Measurements from ENCODE around the gene CEBPA.

CEBPA gene

GRCh38 chr19:33279430-33280350 lies 22.6 kb downstream of the CEBPA start:
- peak overlapping the region; percentile 83 for H3K27ac Mint-ChIP-seq
- peaks cover 15% of the 10 kb centered on the region for H3K4me1 Mint-ChIP-seq (ENCODE audit: low read depth)
- H3K36me3 Mint-ChIP-seq (ENCODE audit: low read depth) = no peaks in the 10 kb centered on the region
- peaks cover 8% of the 10 kb centered on the region for H3K27me3 Mint-ChIP-seq
- no peak for DNase-seq
- H3K4me3 Mint-ChIP-seq = no peak overlapping the region
- H3K9me3 Mint-ChIP-seq = no peaks in the 10 kb centered on the region

GRCh38 chr19:33278403-33279269 lies 23.7 kb downstream of the CEBPA start:
- Mint-ChIP-seq H3K27me3 (peaks cover 2% of the 10 kb centered on the region), H3K27ac (no peak overlapping the region), H3K4me3 (no peak overlapping the region), H3K36me3 (ENCODE audit: low read depth) (no peaks in the 10 kb centered on the region), H3K4me1 (ENCODE audit: low read depth) (peaks cover 22% of the 10 kb centered on the region), H3K9me3 (no peaks in the 10 kb centered on the region)
- DNase-seq = no peak

- Mint-ChIP-seq H3K9me3 (no peaks in the 10 kb centered on the region), H3K27me3 (peaks cover 2% of the 10 kb centered on the region), H3K27ac (no peak overlapping the region), H3K4me1 (ENCODE audit: low read depth) (peaks cover 22% of the 10 kb centered on the region), H3K36me3 (ENCODE audit: low read depth) (no peaks in the 10 kb centered on the region), H3K4me3 (no peak overlapping the region)
- DNase-seq = no peak
Observed at GRCh38 chr19:33278023-33278402, 24.3 kb downstream of the CEBPA start.

- H3K9me3 Mint-ChIP-seq = no peaks in the 10 kb centered on the region
- peaks cover 22% of the 10 kb centered on the region for H3K4me1 Mint-ChIP-seq (ENCODE audit: low read depth)
- no peaks in the 10 kb centered on the region for H3K36me3 Mint-ChIP-seq (ENCODE audit: low read depth)
- no peak for DNase-seq
- peaks cover 2% of the 10 kb centered on the region for H3K27me3 Mint-ChIP-seq
- no peak overlapping the region for H3K4me3 Mint-ChIP-seq
- H3K27ac Mint-ChIP-seq = no peak overlapping the region
Observed at GRCh38 chr19:33277434-33277833, 24.9 kb downstream of the CEBPA start.

GRCh38 chr19:33275933-33276619 lies 26.3 kb downstream of the CEBPA start:
- DNase-seq = no peak
- H3K27me3 Mint-ChIP-seq = peaks cover 2% of the 10 kb centered on the region
- H3K4me3 Mint-ChIP-seq = no peak overlapping the region
- peaks cover 21% of the 10 kb centered on the region for H3K4me1 Mint-ChIP-seq (ENCODE audit: low read depth)
- no peak overlapping the region for H3K27ac Mint-ChIP-seq
- H3K36me3 Mint-ChIP-seq (ENCODE audit: low read depth) = no peaks in the 10 kb centered on the region
- H3K9me3 Mint-ChIP-seq = no peaks in the 10 kb centered on the region

- Mint-ChIP-seq H3K36me3 (ENCODE audit: low read depth) (no peaks in the 10 kb centered on the region), H3K27ac (no peak overlapping the region), H3K4me3 (no peak overlapping the region), H3K27me3 (peaks cover 2% of the 10 kb centered on the region), H3K4me1 (ENCODE audit: low read depth) (peaks cover 16% of the 10 kb centered on the region), H3K9me3 (no peaks in the 10 kb centered on the region)
- DNase-seq = no peak
Observed at GRCh38 chr19:33275559-33275932, 26.8 kb downstream of the CEBPA start.

- Mint-ChIP-seq H3K4me1 (ENCODE audit: low read depth) (peaks cover 10% of the 10 kb centered on the region), H3K27ac (no peak overlapping the region), H3K9me3 (no peaks in the 10 kb centered on the region), H3K27me3 (peaks cover 2% of the 10 kb centered on the region), H3K36me3 (ENCODE audit: low read depth) (no peaks in the 10 kb centered on the region), H3K4me3 (no peak overlapping the region)
- DNase-seq = no peak
Observed at GRCh38 chr19:33274663-33275558, 27.4 kb downstream of the CEBPA start.

GRCh38 chr19:33273881-33274662 lies 28.3 kb downstream of the CEBPA start:
- H3K9me3 Mint-ChIP-seq = no peaks in the 10 kb centered on the region
- peak; percentile 60 for DNase-seq
- H3K27ac Mint-ChIP-seq = peak overlapping the region; percentile 27
- no peak overlapping the region for H3K4me3 Mint-ChIP-seq
- H3K27me3 Mint-ChIP-seq = peaks cover 2% of the 10 kb centered on the region
- no peaks in the 10 kb centered on the region for H3K36me3 Mint-ChIP-seq (ENCODE audit: low read depth)
- H3K4me1 Mint-ChIP-seq (ENCODE audit: low read depth) = peaks cover 8% of the 10 kb centered on the region

DNA sequence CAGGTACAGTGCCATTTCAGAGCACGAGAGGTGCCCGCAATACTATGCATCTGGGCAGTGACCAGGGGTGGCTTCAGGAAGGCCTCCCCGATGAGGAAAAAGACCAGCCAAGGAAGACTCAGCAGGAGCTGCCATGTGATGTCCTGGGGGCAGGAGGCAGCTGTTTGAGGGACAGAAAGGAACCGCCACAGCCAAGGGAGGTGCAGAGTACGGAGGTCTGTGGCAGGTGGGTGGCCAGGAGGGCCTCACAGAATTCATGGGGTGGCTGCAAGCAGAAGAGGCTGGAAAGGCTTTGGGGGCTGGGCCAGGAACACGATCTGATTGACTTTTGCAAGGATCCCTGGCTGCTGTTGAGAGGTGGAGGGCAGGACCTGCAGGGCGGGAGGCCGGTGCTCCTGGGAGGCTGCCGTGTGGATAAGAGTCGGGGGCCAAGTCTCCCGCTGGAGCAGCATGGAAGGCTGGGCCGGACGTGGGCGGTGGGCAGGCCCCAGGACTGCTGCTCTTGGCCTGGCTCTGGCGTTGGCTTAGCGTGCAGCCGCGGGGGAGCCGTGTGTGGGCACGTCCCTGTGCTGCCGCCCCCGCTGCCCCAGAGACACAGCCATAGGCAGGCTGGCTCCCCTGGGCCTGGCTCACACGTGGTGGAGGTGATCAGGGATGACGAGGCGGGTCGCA lies 29.1 kb downstream of the CEBPA start:
- peaks cover 8% of the 10 kb centered on the region for H3K4me1 Mint-ChIP-seq (ENCODE audit: low read depth)

GRCh38 chr19:33271246-33272021 lies 30.9 kb downstream of the CEBPA start:
- Mint-ChIP-seq H3K4me3 (no peak overlapping the region), H3K36me3 (ENCODE audit: low read depth) (no peaks in the 10 kb centered on the region), H3K27me3 (no peaks in the 10 kb centered on the region), H3K4me1 (ENCODE audit: low read depth) (peaks cover 8% of the 10 kb centered on the region), H3K9me3 (no peaks in the 10 kb centered on the region), H3K27ac (no peak overlapping the region)
- DNase-seq = no peak

More for the DNA sequence above, 29.1 kb downstream of the CEBPA start:
- Mint-ChIP-seq H3K27ac (no peak overlapping the region), H3K9me3 (no peaks in the 10 kb centered on the region), H3K4me3 (no peak overlapping the region), H3K36me3 (ENCODE audit: low read depth) (no peaks in the 10 kb centered on the region), H3K27me3 (peaks cover 2% of the 10 kb centered on the region)
- DNase-seq = no peak

GRCh38 chr19:33270769-33271168 lies 31.6 kb downstream of the CEBPA start:
- Mint-ChIP-seq H3K4me1 (ENCODE audit: low read depth) (peaks cover 8% of the 10 kb centered on the region), H3K36me3 (ENCODE audit: low read depth) (no peaks in the 10 kb centered on the region), H3K27me3 (no peaks in the 10 kb centered on the region)

GRCh38 chr19:33269016-33269415 lies 33.3 kb downstream of the CEBPA start:
- Mint-ChIP-seq H3K4me1 (ENCODE audit: low read depth) (peaks cover 4% of the 10 kb centered on the region), H3K4me3 (no peak overlapping the region), H3K27ac (no peak overlapping the region)

More at GRCh38 chr19:33270769-33271168, 31.6 kb downstream of the CEBPA start:
- DNase-seq = no peak
- Mint-ChIP-seq H3K4me3 (no peak overlapping the region), H3K9me3 (no peaks in the 10 kb centered on the region), H3K27ac (no peak overlapping the region)

More at GRCh38 chr19:33269016-33269415, 33.3 kb downstream of the CEBPA start:
- Mint-ChIP-seq H3K9me3 (no peaks in the 10 kb centered on the region), H3K36me3 (ENCODE audit: low read depth) (no peaks in the 10 kb centered on the region), H3K27me3 (peaks cover 6% of the 10 kb centered on the region)
- no peak for DNase-seq
